ENCODE results near the gene RRP8. TPM values are rescaled to one million over a fixed set of nuclear protein-coding genes. Genes with fewer than 3 reads are reported as not detected.

Gene RRP8
- polyA plus RNA-seq, 5 donors, result 20.2 to 24.9 (median 22.1) TPM

DNA sequence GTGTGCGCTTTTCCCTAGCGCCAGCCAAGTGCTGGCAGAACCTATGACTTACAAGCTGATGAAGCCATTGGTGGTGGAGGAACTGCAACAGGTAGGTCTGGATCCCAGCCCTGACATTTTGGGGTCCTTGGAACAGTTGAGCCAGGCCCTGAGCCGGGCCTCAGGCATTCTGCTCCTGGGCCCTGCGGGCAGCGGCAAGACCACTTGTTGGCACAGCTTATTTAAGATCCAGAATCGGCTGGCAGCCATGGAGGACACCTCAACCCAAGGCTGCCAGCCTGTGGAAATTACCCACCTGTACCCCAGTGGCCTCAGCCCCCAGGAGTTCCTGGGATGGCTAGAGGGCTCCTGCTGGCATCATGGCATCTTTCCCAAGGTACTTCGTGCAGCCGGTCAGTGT is 56.7 kb downstream of the RRP8 start:
- no peak for DNase-seq

DNA sequence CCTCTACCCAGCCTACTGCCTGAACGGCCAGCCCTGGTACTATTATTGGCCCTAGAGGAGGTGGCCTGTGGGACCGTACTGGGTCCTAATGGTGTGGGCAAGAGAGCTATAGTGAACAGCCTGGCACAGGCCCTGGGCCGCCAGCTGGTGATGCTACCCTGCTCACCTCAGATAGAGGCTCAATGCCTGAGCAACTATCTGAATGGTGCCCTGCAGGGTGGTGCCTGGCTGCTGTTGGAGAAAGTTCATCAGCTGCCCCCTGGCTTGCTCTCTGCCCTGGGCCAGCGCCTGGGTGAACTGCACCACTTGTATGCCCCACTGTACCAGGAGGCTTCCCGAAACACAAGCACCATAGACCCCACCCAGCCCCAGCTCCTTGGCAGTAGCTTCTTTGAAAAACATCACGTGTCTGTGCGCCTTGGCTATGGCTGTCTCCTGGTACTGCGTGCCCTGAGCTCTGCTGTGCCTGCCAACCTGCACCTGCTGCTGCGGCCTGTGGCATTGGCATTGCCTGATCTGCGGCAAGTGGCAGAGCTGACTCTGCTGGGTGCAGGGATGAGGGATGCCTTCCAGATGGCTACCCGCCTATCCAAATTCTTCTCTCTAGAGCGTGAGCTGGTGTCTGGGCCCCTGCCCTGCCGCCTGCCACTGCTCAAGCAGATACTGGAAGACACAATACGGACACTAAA is 57.4 kb downstream of the RRP8 start:
- no peak for DNase-seq

Other genes with a start within 250 kb of the RRP8 start
- gene SMPD1, start 213.1 kb downstream of the RRP8 start, polyA plus RNA-seq (ENCODE audit: insufficient read depth in 1 of 5, insufficient read length in 5 of 5, low replicate concordance in 1 of 5), result 10 to 100 TPM; 18.7 to 28.7 (median 22.0) TPM
- 10 to 100 TPM; 37.6 to 47.4 (median 44.0) TPM for gene APBB1, start 184.5 kb downstream of the RRP8 start, polyA plus RNA-seq (ENCODE audit: insufficient read depth in 1 of 5, insufficient read length in 5 of 5, low replicate concordance in 1 of 5)
- gene HPX, start 162.6 kb downstream of the RRP8 start, polyA plus RNA-seq (ENCODE audit: insufficient read depth in 1 of 5, insufficient read length in 5 of 5, low replicate concordance in 1 of 5), result 1 to 10 TPM; 5.3 to 8.8 (median 8.7) TPM
- 10 to 100 TPM; 23.1 to 37.9 (median 27.7) TPM for gene TRIM3, start 129.7 kb downstream of the RRP8 start, polyA plus RNA-seq (ENCODE audit: insufficient read depth in 1 of 5, insufficient read length in 5 of 5, low replicate concordance in 1 of 5)
- 10 to 100 TPM; 63.9 to 76.8 (median 71.8) TPM for gene ARFIP2, start 122.3 kb downstream of the RRP8 start, polyA plus RNA-seq (ENCODE audit: insufficient read depth in 1 of 5, insufficient read length in 5 of 5, low replicate concordance in 1 of 5)
- gene TIMM10B, start 122.1 kb downstream of the RRP8 start, polyA plus RNA-seq (ENCODE audit: insufficient read depth in 1 of 5, insufficient read length in 5 of 5, low replicate concordance in 1 of 5), result 10 to 100 TPM; 27.2 to 33.0 (median 29.8) TPM
- gene DNHD1, start 106.3 kb downstream of the RRP8 start, polyA plus RNA-seq (ENCODE audit: insufficient read depth in 1 of 5, insufficient read length in 5 of 5, low replicate concordance in 1 of 5), result 10 to 100 TPM; 11.2 to 19.3 (median 16.3) TPM
- gene ILK, start 158 bp upstream of the RRP8 start, polyA plus RNA-seq (ENCODE audit: insufficient read depth in 1 of 5, insufficient read length in 5 of 5, low replicate concordance in 1 of 5), result 100 to 1,000 TPM; 144 to 159 (median 154) TPM
- gene TAF10, start 8.6 kb upstream of the RRP8 start, polyA plus RNA-seq (ENCODE audit: insufficient read depth in 1 of 5, insufficient read length in 5 of 5, low replicate concordance in 1 of 5), result 10 to 100 TPM; 53.3 to 74.1 (median 60.9) TPM
- 10 to 100 TPM; 57.7 to 75.5 (median 72.4) TPM for gene TPP1, start 15.8 kb upstream of the RRP8 start, polyA plus RNA-seq (ENCODE audit: insufficient read depth in 1 of 5, insufficient read length in 5 of 5, low replicate concordance in 1 of 5)
- 10 to 100 TPM; 27.5 to 41.3 (median 35.1) TPM for gene DCHS1, start 52.2 kb upstream of the RRP8 start, polyA plus RNA-seq (ENCODE audit: insufficient read depth in 1 of 5, insufficient read length in 5 of 5, low replicate concordance in 1 of 5)
- 10 to 100 TPM; 50.8 to 70.8 (median 53.7) TPM for gene MRPL17, start 79.7 kb upstream of the RRP8 start, polyA plus RNA-seq (ENCODE audit: insufficient read depth in 1 of 5, insufficient read length in 5 of 5, low replicate concordance in 1 of 5)
- under 1 TPM in 1 of 5 donors, not detected in 4; 0.09 TPM for gene OR2AG2, start 168.4 kb upstream of the RRP8 start, polyA plus RNA-seq (ENCODE audit: insufficient read depth in 1 of 5, insufficient read length in 5 of 5, low replicate concordance in 1 of 5)
- gene OR2AG1, start 179.4 kb upstream of the RRP8 start, polyA plus RNA-seq (ENCODE audit: insufficient read depth in 1 of 5, insufficient read length in 5 of 5, low replicate concordance in 1 of 5), result under 1 TPM; 0.03 to 0.05 (median 0.05) TPM
- under 1 TPM in 1 of 5 donors, not detected in 4; 0.07 TPM for gene OR6A2, start 196.1 kb upstream of the RRP8 start, polyA plus RNA-seq (ENCODE audit: insufficient read depth in 1 of 5, insufficient read length in 5 of 5, low replicate concordance in 1 of 5)
- gene OR10A5, start 242.1 kb upstream of the RRP8 start, polyA plus RNA-seq (ENCODE audit: insufficient read depth in 1 of 5, insufficient read length in 5 of 5, low replicate concordance in 1 of 5), result not detected

Measured in right lung (tissue), 5 donors.